ENCODE data around the gene ARL2BP. TPM values are rescaled to one million over a fixed set of nuclear protein-coding genes. Genes with fewer than 3 reads are reported as not detected.
A peak's percentile ranks its signal among the peaks of the same experiment; 100 is the strongest.

ARL2BP gene
- total and polyA plus RNA-seq, 2 experiments from 2014 or later = 111 to 116 TPM

DNA sequence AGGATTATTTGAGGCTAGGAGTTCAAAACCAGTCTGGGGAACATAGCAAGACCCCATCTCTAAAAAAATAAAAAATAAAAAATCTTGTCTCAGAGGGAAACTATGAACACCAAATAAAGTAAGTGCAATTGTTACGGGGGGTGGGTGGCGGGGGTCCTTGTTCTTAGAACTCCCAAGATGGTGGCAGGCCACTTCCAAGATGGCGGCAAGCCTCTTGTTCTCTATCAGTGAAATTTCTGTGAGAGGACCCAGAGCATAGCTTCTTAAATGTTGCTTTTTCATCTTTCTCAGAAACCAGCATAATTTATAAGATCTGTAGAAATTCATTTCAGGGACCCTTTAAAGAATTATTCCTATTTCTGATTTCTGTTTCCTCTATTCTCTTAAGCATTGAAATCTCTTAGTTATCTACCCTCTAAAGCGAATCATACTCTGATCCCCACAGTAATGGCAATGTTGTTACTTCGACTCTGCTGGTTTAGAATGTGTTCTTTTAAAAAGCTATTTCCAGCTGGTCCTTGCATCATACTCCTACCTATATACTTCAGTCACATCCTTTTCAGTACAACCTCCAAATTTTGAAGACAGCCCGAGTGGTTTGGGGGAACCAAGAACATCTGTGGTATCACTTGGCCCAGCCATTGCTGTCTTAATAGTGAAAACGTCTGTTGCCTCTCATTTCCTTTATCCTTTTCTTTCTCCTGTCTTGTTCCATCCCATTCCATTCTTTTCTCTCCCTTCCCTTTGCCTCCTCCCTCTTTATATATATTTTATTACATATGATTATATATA lies 42.8 kb upstream of the ARL2BP start:
- 83 to 86% methylated on average over 7 of the region's 7 CpGs for WGBS, 2 experiments (ENCODE audit: low coverage in 1 of 2, low lambda C conversion rate in 2 of 2, missing lambda C conversion rate in 2 of 2)
- peaks cover 17% of the 10 kb centered on the region for H3K36me3 ChIP-seq (ENCODE audit: low read depth)
- no peak for DNase-seq
- H4K20me1 ChIP-seq (ENCODE audit: insufficient read depth) = no peaks in the 10 kb centered on the region
- H2AFZ ChIP-seq = no peak overlapping the region
- H3K4me3 ChIP-seq = no peak overlapping the region
- no peaks in the 10 kb centered on the region for H3K9me3 ChIP-seq (ENCODE audit: low read depth)
- in situ Hi-C loops (cut with MboI) = no loop called here
- H3K9ac ChIP-seq = no peak overlapping the region
- H3K27me3 ChIP-seq (replicated peaks; ENCODE audit: insufficient read depth) = no peaks in the 10 kb centered on the region
- TF ChIP-seq EZH2 (IDR thresholded peaks at IDR 0.05; ENCODE audit: insufficient read depth, poor library complexity, severe bottlenecking) = no peak
- no peak for TF ChIP-seq EZH2phosphoT487 (IDR thresholded peaks at IDR 0.05; ENCODE audit: insufficient read depth, low read depth)
- no peak overlapping the region for H3K27ac ChIP-seq
- peaks cover 11% of the 10 kb centered on the region; the same call in 1 of the 2 replicates for H3F3A ChIP-seq (ENCODE audit: insufficient read depth)
- peaks cover 11% of the 10 kb centered on the region for H3K4me1 ChIP-seq (ENCODE audit: insufficient read depth)
- H3K4me2 ChIP-seq (ENCODE audit: unreplicated experiment) = no peak overlapping the region
- H3K79me2 ChIP-seq (ENCODE audit: insufficient read depth) = peaks cover 82% of the 10 kb centered on the region
- no peaks in the 10 kb centered on the region for H3K9me2 ChIP-seq (ENCODE audit: insufficient read depth)

DNA sequence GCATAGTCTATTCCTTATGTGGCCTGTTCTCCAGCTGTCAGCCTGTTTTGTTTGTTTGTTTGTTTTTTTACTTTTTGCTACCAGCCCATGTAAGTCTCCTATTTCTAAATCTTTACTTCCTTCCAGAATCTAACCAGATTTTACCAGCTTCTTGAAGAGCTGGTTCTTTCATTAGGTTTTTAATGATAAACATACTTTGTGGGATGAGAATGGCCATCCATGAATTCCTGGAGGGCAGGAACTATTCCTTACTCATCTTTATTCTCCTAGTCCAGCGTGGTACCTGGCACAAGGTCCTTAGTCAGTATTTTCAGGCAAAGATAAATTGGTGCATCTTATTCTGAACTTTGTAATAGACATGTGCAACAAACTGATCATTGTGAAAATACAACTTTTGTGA lies 41.6 kb upstream of the ARL2BP start:
- Histone ChIP-seq H3K27ac (peak overlapping the region; percentile 27; the same call in 1 of the 2 replicates), H3K4me1 (ENCODE audit: insufficient read depth) (peaks cover 8% of the 10 kb centered on the region), H3K4me2 (ENCODE audit: unreplicated experiment) (peak overlapping the region; percentile 8), H4K20me1 (ENCODE audit: insufficient read depth) (no peaks in the 10 kb centered on the region), H3K27me3 (replicated peaks; ENCODE audit: insufficient read depth) (no peaks in the 10 kb centered on the region), H3K4me3 (no peak overlapping the region), H3K9me3 (ENCODE audit: low read depth) (no peaks in the 10 kb centered on the region), H3F3A (ENCODE audit: insufficient read depth) (peaks cover 11% of the 10 kb centered on the region; the same call in 1 of the 2 replicates), H2AFZ (no peak overlapping the region), H3K9ac (no peak overlapping the region), H3K9me2 (ENCODE audit: insufficient read depth) (no peaks in the 10 kb centered on the region), H3K79me2 (ENCODE audit: insufficient read depth) (peaks cover 78% of the 10 kb centered on the region), H3K36me3 (ENCODE audit: low read depth) (peaks cover 22% of the 10 kb centered on the region)
- no peak for TF ChIP-seq EZH2 (IDR thresholded peaks at IDR 0.05; ENCODE audit: insufficient read depth, poor library complexity, severe bottlenecking)
- no peak for TF ChIP-seq EZH2phosphoT487 (IDR thresholded peaks at IDR 0.05; ENCODE audit: insufficient read depth, low read depth)
- in situ Hi-C loops (cut with MboI) = no loop called here
- 13 to 18% methylated on average over 1 of the region's 1 CpG for WGBS, 2 experiments (ENCODE audit: low coverage in 1 of 2, low lambda C conversion rate in 2 of 2, missing lambda C conversion rate in 2 of 2)
- DNase-seq = peak; percentile 48

DNA sequence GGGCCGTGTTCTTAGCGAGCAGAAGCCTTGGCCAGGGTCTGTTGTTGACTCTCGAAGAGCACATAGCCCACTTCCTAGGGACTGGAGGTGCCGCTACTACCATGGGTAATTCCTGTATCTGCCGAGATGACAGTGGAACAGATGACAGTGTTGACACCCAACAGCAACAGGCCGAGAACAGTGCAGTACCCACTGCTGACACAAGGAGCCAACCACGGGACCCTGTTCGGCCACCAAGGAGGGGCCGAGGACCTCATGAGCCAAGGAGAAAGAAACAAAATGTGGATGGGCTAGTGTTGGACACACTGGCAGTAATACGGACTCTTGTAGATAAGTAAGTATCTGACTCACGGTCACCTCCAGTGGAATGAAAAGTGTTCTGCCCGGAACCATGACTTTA lies 40.4 kb upstream of the ARL2BP start:
- in situ Hi-C loops (cut with MboI) = no loop called here
- H3K27me3 ChIP-seq (replicated peaks; ENCODE audit: insufficient read depth) = no peaks in the 10 kb centered on the region
- peaks cover 66% of the 10 kb centered on the region for H3K79me2 ChIP-seq (ENCODE audit: insufficient read depth)
- H3K9me3 ChIP-seq (ENCODE audit: low read depth) = no peaks in the 10 kb centered on the region
- no peak overlapping the region for H3K9ac ChIP-seq
- no peak overlapping the region for H3K4me2 ChIP-seq (ENCODE audit: unreplicated experiment)
- no peak for TF ChIP-seq EZH2 (IDR thresholded peaks at IDR 0.05; ENCODE audit: insufficient read depth, poor library complexity, severe bottlenecking)
- TF ChIP-seq EZH2phosphoT487 (IDR thresholded peaks at IDR 0.05; ENCODE audit: insufficient read depth, low read depth) = no peak
- no peak overlapping the region for H3K27ac ChIP-seq
- H4K20me1 ChIP-seq (ENCODE audit: insufficient read depth) = no peaks in the 10 kb centered on the region
- 80 to 85% methylated on average over 12 of the region's 12 CpGs for WGBS, 2 experiments (ENCODE audit: low coverage in 1 of 2, low lambda C conversion rate in 2 of 2, missing lambda C conversion rate in 2 of 2)
- H3K9me2 ChIP-seq (ENCODE audit: insufficient read depth) = no peaks in the 10 kb centered on the region
- peaks cover 11% of the 10 kb centered on the region; the same call in 1 of the 2 replicates for H3F3A ChIP-seq (ENCODE audit: insufficient read depth)
- H3K4me1 ChIP-seq (ENCODE audit: insufficient read depth) = peaks cover 8% of the 10 kb centered on the region
- no peak overlapping the region for H3K4me3 ChIP-seq
- no peak overlapping the region for H2AFZ ChIP-seq
- no peak for DNase-seq
- H3K36me3 ChIP-seq (ENCODE audit: low read depth) = peaks cover 28% of the 10 kb centered on the region

DNA sequence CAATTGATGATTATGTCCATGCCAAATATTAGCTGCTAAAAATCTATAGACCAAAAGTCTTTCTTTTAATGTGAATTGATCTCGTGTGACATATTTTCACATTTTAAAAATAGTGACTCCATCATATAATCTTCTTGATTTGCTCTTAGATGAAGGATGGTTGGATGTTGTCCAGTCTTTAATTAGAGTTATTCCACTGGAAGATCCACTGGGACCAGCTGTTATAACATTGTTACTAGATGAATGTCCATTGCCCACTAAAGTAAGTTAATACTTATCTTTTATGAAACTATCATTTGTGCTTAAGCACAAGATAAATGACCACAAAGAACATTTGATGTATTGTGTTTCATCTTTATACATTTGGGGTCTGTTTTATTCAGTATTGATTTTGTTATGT lies 36.1 kb upstream of the ARL2BP start:
- Histone ChIP-seq H3F3A (ENCODE audit: insufficient read depth) (0 out of 2 replicates have a peak, but pooled peaks cover under 1% of the 10 kb centered on the region), H3K36me3 (ENCODE audit: low read depth) (peaks cover 62% of the 10 kb centered on the region), H3K4me1 (ENCODE audit: insufficient read depth) (no peaks in the 10 kb centered on the region), H3K4me3 (no peak overlapping the region), H3K27me3 (replicated peaks; ENCODE audit: insufficient read depth) (no peaks in the 10 kb centered on the region), H3K79me2 (ENCODE audit: insufficient read depth) (peaks cover 51% of the 10 kb centered on the region), H4K20me1 (ENCODE audit: insufficient read depth) (no peaks in the 10 kb centered on the region), H2AFZ (no peak overlapping the region), H3K9ac (no peak overlapping the region), H3K27ac (no peak overlapping the region), H3K4me2 (ENCODE audit: unreplicated experiment) (no peak overlapping the region), H3K9me3 (ENCODE audit: low read depth) (no peaks in the 10 kb centered on the region), H3K9me2 (ENCODE audit: insufficient read depth) (no peaks in the 10 kb centered on the region)
- no peak for DNase-seq
- 83 to 100% methylated on average over 1 of the region's 1 CpG for WGBS, 2 experiments (ENCODE audit: low coverage in 1 of 2, low lambda C conversion rate in 2 of 2, missing lambda C conversion rate in 2 of 2)
- in situ Hi-C loops (cut with MboI) = no loop called here
- no peak for TF ChIP-seq EZH2 (IDR thresholded peaks at IDR 0.05; ENCODE audit: insufficient read depth, poor library complexity, severe bottlenecking)
- no peak for TF ChIP-seq EZH2phosphoT487 (IDR thresholded peaks at IDR 0.05; ENCODE audit: insufficient read depth, low read depth)

All from GM23248 (cell line).